ENCODE results near the gene NPC2.

Gene NPC2

DNA sequence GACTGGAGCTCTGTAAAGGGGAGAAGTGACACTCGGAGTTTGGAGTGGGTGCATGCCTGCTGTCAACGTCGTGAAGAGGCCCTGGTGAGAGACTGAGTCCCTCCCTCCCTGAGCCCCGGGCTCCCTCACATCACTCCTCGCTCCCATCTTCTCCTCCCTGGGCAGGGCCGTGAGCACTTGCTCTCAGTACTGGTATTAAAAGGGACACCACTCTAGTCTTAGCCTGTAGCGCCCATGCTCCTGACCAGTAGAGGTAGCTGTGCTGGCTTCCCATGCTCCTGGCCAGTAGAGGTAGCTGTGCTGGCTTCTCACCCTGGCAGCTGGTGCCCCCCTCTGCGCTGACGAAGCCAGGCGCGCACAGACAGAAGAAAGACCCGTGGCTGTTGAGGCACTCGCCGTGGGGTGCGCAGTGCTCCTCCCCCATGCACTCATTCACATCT lies 15.2 kb upstream of the NPC2 start:
- H3K4me3 ChIP-seq (ENCODE audit: low read depth, low read length) = no peak overlapping the region
- TF ChIP-seq, protein P1, sequence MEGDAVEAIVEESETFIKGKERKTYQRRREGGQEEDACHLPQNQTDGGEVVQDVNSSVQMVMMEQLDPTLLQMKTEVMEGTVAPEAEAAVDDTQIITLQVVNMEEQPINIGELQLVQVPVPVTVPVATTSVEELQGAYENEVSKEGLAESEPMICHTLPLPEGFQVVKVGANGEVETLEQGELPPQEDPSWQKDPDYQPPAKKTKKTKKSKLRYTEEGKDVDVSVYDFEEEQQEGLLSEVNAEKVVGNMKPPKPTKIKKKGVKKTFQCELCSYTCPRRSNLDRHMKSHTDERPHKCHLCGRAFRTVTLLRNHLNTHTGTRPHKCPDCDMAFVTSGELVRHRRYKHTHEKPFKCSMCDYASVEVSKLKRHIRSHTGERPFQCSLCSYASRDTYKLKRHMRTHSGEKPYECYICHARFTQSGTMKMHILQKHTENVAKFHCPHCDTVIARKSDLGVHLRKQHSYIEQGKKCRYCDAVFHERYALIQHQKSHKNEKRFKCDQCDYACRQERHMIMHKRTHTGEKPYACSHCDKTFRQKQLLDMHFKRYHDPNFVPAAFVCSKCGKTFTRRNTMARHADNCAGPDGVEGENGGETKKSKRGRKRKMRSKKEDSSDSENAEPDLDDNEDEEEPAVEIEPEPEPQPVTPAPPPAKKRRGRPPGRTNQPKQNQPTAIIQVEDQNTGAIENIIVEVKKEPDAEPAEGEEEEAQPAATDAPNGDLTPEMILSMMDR (IDR thresholded peaks at IDR 0.05; ENCODE audit: low read depth, low read length) = peak; percentile 73
- in situ Hi-C loops (cut with HindIII; ENCODE audit: low sequenced_read_pairs) = no loop called here
- no peak for DNase-seq (ENCODE audit: low read depth, low spot score)

DNA sequence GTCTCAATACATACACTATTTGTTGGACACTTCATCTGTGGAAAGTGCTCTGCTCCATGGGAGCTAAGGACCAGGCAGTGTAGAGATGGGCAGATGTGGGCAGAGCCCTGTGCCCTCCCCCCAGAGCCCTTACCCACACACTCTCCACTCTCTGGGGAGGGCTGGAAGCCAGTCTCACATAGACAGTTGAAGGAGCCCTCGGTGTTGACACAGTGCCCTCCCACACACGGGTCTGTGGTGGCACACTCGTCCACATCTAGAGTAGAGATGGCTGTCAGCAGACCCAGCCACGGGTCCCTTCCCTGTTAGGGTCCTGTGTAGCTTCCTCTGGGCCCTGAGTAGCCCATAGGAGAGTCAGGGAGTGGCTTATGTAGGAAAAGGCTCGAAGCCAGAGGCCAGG lies 14.7 kb upstream of the NPC2 start:
- in situ Hi-C loops (cut with HindIII; ENCODE audit: low sequenced_read_pairs) = no loop called here
- TF ChIP-seq, protein P1 (IDR thresholded peaks at IDR 0.05; ENCODE audit: low read depth, low read length) = no peak
- no peak for DNase-seq (ENCODE audit: low read depth, low spot score)
- no peak overlapping the region for H3K4me3 ChIP-seq (ENCODE audit: low read depth, low read length)

DNA sequence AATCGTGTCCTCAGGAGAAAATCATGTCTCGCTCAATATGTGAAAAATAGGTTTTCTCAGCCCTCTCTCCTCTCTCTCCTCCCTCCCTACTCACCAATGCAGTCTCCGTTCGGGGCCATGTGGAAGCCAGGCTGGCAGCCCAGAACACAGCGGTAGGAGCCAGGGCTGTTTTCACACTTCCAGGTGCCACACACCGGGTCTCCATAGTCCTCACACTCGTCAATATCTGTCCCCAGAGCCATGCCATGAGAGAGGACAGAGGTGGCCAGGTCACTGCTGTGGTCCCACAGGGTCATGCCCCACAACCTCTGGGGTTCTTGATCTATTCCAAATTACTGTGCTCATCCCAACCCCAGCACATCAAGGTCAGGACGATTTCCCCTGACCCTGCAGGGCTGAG lies 14.0 kb upstream of the NPC2 start:
- DNase-seq (ENCODE audit: low read depth, low spot score) = no peak
- TF ChIP-seq, protein P1 (IDR thresholded peaks at IDR 0.05; ENCODE audit: low read depth, low read length) = no peak
- in situ Hi-C loops (cut with HindIII; ENCODE audit: low sequenced_read_pairs) = no loop called here
- no peak overlapping the region for H3K4me3 ChIP-seq (ENCODE audit: low read depth, low read length)

DNA sequence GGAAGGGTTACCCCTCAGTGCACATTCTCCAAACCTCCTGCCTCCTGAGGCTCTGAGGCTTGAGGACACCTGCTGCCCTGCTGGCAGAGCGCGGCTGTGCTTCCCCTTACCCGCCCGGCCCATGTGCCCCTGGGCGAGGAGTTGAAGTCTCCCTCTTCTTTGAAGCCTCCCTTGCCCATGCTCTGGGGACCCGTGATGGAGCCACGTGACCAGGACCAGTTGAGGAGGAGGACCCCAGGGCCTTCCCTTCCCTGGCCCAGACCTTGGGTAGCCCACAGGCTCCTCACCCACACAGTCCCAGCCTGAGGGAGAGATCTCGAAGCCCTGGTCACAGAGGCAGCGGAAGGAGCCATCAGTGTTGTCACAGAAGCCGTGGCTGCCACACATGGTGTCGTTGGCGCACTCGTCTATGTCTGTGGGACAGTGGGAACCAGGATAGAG lies 13.3 kb upstream of the NPC2 start:
- in situ Hi-C loops (cut with HindIII; ENCODE audit: low sequenced_read_pairs) = no loop called here
- no peak for DNase-seq (ENCODE audit: low read depth, low spot score)
- no peak overlapping the region for H3K4me3 ChIP-seq (ENCODE audit: low read depth, low read length)
- TF ChIP-seq, protein P1 (IDR thresholded peaks at IDR 0.05; ENCODE audit: low read depth, low read length) = no peak

DNA sequence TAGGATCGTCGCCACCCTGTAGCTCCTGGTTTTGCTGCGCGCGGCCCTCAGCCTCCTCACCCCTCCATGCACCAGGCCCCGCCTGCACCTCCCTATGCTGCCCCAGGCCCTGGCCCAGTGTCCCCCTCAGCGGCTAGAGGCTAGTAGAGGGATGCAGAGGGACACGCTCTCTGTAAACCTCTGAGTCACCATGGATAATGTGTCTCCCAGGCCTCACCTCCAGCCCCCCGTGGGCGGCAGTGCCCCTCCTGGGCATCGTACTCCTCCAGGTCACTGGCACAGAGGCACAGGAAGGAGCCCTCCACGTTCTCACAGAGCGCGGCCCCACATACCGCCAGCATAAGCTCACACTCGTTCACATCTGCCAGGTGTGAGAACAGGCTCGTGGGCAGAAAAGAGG lies 12.7 kb upstream of the NPC2 start:
- TF ChIP-seq, protein P1 (IDR thresholded peaks at IDR 0.05; ENCODE audit: low read depth, low read length) = no peak
- in situ Hi-C loops (cut with HindIII; ENCODE audit: low sequenced_read_pairs) = no loop called here
- DNase-seq (ENCODE audit: low read depth, low spot score) = no peak

DNA sequence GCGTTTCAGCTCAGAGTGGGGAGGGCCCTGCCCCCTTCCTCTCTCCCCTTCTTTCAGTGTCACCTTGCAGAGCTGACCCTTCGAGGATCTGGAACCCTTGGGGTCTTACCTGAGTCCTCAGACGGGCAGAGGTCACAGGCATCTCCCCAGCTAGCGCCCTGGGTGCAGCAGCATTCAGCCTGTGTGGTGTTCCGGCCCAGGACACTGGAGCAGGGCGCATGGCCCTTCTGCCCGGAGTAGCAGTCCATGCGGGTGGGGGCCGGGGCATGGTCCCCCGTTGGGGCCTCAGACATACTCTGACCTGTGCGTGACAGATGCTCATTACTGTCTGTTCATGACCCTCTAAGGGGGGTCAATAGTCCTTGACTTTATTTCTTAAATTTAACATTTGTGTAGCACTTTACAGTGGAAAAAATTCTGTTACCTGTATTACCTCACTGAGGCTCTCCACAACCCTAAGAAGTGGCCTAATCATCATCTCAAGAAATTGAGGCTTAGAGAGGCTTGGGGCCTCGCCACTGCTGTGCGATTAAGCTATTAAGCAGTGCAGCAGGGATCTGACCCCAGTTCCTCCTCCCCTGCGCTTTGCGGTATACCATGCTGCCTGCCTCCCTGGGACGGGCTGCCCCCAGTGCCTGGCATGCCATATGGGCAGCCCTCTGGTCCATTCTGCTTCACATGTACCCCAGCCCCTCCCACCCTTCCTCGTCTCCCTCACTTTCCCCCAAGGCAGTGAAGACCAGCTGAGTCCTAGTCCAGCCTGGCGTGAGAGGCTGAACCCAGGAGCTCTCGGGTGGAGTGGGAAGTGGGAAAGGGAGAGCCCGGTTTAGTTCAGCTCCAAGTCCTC lies 12.0 kb upstream of the NPC2 start:
- H3K4me3 ChIP-seq (ENCODE audit: low read depth, low read length) = no peak overlapping the region
- in situ Hi-C loops (cut with HindIII; ENCODE audit: low sequenced_read_pairs) = no loop called here
- no peak for DNase-seq (ENCODE audit: low read depth, low spot score)
- TF ChIP-seq, protein P1 (IDR thresholded peaks at IDR 0.05; ENCODE audit: low read depth, low read length) = no peak

More for the DNA sequence above, 12.7 kb upstream of the NPC2 start:
- H3K4me3 ChIP-seq (ENCODE audit: low read depth, low read length) = no peak overlapping the region
